GM19099 (cell line): ENCODE data around the gene DDO.

Source experiments
- POLR2A ChIP-seq: IDR thresholded peaks from 3 replicates; pipeline ENCODE4 v1.6.1; 2011; ENCODE audit warnings: low read depth; ENCODE audit not compliant: insufficient read length; ENCODE audit errors: extremely low read depth

Gene DDO

DNA sequence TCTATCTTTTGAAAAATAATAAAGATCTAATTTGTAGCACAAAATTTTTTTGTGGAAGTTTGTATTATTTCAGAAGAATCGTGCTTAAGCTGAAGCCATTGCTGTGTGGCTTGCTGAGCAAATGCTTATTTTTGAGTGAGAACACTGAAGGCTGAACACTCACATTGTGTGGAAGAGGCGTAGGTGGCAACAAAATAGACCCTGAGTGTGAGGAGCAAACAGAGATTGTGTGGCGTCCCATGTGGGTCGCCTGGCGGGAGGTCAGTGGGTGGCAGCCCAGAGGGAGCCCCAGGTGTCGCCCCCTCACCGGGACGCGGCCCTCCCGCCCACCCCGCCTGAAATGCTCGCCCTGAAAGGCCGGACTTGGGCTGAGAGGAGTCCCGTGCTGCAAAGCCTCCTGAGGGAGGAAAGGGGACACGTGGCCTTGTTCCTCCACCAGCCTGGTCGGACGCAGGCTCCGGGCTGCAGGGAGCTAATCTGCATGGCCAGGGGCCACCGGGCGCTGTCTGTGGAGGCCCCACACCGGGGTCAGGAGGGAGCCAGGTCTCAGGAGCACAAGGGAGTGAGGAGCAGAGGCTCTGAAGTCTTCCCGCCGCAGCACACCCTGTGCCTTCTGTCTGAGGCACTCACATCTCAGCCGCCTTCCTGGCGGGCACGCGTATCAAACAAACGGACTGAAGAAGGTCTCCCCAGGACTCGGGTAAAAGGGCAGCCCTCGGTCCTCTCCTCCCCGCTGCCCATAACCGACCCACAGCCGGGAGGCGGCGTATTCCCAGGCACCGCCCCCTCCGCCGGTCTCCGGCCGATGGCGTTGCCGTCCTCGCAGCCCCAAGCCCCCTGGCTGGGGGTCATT, 15.9 kb downstream of the DDO start:
- TF ChIP-seq POLR2A = no peak

DNA sequence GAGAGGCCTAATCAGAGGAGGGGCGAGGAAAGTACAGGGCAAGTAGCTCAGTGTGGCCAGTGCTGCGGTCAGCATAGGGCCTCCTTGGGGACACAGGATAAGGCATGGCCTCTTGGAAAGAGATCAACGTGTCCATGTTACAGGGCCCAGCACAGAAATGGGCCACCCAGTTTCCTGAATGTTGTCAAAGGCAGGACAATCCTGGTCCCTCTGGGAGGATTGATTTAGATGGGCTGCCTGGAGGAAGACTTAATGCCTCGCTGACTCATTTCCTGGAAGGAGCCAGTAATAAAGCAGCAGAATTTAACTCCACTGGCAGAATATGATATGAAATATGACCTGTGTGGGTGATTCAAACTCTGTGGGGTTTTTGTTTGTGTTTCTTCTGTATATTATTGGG, 16.6 kb downstream of the DDO start:
- no peak for TF ChIP-seq POLR2A

DNA sequence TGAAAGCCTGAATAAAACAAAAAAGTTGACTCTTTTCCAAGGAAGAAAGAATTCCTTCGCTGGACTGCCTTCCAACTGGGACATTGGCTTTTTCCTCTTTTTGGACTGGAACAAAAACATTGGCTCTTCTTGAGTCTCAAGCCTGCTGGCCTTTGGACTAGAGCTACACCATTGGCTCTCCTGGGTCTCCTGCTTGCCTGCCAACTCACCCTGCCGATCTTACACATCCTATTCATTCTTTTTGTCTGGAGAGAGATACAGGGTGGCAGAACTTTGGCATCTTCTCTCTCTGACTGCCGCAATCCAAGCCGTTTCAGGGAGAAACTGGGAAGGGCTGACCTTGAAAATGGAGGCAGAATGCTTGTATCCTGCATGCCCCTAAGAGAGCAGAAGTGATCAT, 20.2 kb downstream of the DDO start:
- no peak for TF ChIP-seq POLR2A

DNA sequence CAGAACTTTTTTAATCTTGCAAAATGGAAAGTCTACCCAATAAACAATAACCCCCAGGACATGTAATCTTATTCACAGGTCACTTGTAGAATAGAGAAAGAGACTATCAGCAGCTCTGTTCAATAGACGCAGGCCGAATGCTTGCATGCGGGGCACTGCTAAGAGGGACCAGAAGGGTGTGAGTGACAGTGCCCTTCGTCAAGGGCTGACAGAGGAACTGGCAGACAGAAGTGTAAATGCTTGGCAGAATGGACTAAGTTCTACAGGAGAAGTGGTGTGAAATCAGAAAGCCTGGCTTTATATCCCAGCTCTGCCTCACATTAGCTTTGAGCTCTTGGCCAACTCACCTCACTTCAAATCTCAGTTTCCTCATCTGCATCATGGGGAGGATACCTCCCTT, 21.0 kb downstream of the DDO start:
- TF ChIP-seq POLR2A = no peak

DNA sequence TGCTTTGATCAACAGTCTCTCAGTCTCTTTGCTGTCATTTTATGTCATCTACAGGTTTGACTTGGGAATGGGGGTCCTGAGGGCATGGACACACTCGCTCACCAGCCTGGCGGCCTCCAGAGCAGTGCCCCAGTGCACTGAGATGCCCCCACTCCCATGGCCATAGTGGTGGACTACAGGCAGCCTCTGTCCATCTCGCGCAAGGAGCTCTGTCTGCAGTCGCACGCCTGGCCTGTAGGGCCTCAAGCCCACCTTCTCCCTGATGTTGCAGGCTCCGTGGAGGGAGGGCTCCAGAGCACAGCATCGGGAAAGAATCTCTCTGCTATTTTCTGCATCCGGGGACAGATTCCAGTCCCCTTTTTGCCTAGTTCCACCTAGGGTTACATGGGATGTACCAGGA, 22.6 kb downstream of the DDO start:
- no peak for TF ChIP-seq POLR2A

DNA sequence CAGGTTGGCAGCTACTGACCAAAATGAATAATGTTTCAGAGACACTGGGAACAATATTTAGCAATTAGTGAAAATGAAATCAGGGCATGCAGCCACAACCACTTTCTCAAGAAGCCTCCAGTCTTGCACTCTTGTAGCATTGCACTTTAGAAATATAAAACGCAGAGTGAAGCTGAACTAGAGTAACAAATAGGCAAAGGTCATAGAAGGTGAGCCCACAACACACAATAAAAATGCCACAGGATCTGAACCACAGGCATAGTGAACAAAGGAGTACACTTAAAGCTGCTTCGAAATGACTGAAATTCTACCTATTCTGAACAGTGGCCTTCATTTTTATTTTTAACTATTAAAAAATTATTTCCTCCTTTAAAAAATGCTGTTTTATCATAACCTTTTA, 25.0 kb downstream of the DDO start:
- TF ChIP-seq POLR2A = no peak

DNA sequence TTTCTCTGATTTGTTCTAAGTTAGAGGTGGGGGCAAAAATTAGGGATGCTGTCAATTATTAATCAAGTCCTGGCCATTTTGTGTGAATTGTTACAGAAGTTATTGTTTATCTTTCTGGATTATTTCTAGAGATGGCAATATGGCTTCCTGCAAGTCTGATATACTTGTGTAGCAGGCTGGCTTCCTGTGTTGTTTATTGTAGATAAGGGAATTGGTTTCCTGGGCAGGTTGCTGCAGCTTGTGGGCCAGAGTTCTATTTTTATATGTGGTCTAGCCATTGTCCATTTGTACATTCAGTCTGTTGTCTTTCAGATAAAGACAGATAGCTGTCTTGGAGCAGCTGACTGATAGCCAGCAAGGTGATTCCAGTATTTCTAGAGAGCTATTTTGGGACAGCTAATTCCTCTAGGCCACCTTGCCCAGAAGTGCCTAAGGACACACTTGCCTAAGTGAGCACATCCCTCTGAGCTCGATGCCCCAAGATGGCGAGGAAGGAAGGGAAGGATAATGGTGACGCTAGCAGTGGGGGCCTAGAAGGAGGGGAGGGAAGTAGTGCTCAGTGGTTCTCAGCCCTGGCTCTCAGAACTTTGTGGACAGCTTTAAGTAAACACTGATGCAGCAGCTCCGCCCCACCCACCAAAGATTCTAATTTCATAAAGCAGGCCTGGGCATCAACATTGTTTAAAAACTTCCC, 25.5 kb downstream of the DDO start:
- no peak for TF ChIP-seq POLR2A

DNA sequence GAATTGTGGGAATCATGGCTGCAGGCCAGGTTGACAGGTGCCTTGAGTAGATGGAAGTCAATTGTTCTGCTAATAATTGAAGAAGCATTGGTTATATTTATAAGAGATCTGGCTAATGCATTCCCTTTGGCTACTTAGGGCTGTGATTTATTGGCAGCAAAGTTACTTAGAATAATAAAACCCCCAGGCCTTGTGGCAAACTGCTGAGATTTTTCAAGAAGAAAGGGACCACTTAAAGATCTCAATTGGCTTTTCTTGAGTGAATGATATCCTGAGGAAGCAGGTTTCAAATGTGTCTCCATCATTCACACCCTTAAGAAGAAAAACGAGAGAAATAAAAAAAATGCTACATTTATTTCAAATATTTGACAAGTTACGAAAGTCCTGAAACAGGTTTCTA, 27.4 kb downstream of the DDO start:
- TF ChIP-seq POLR2A = no peak

DNA sequence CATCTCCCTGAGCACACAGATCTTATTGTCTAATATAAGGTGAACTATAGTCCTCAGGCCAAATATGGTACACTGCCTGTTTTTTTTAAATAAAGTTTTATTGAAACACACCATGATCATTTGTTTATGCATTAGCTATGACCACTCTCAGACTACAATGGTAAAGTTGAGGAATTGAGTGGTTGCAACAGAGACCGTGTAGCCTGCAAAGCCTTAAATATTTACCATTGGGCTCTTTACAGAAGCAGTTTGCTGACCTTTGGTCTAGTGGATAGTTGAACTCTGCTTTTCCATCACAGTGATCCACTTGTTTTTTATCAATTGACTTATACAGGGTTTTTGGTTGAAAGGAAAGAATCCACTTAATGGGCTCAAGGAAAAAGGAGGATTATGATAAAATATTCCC, 29.9 kb downstream of the DDO start:
- no peak for TF ChIP-seq POLR2A

DNA sequence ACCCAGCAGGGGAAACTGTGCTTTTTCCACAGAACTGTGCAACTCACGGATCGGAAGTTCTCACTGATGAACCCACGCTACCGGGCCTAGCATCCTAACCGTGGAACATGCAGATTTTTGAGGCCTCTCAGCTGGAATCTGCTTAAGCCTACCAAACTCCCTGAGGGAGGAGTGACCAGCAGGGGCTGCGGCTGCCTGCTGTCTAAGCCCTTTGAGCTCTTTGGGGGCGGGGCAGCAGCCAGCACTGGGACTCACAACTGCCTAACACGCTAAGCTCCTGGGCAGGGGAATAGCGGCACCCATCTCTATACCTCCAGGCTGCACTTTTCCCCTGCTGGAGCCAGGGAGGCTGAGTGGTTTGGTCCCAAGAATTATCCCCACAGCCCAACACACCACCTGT, 36.8 kb downstream of the DDO start:
- TF ChIP-seq POLR2A = no peak

DNA sequence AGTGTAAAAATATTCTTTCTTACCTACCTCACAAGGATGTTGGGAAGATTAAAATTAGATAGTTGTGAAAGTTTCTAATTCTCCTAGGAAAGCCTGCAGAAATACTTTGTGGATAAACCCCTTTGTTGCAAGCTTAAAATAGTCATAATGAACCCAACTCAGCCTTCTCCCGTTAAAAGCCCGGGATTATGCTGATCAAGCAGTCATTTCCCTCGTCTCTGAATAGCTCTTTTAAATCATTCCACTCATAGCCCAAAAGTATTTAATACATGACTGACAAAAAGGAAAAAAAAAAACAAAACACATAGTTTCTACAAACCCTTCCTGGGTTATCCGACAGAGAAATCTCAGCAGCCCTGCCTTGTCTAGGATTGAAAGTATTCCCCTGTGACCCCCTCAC, 46.3 kb downstream of the DDO start:
- no peak for TF ChIP-seq POLR2A

DNA sequence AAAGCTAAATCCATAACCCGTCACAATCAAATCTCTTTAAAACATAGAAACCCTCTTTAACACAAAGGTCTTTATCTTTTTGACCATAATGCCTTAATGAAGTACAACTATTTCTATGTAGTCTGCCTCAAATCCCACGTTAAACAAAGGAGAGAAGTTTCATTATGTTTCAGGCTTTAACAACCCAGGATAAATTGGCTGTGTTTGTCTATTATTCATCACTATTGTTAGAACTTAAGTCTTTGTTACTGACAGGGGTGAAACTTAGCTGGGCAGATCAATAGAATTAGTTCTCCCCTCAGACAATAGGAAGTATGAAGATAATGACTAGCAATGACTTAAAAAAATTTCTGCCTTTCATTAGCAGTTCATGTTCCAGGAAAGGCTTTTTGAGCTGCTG, 47.1 kb downstream of the DDO start:
- TF ChIP-seq POLR2A = no peak

DNA sequence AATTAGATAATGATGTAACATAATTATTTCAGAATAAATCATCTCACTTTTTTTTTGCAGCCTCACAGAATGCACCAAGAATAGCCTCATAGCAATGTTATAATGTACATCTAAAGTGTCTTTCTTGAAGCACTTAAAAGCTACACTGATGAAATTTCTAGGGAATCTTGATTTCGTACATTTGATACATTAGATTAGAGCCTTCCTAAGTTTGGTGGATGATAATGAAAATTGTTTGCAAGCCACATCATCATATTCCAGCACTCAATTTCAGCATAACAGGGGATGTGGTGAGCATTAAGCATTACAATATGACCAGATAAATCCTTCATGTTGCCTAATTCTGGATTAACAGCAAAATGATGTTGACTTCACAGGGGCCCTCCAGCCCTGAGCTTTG, 47.5 kb downstream of the DDO start:
- no peak for TF ChIP-seq POLR2A

DNA sequence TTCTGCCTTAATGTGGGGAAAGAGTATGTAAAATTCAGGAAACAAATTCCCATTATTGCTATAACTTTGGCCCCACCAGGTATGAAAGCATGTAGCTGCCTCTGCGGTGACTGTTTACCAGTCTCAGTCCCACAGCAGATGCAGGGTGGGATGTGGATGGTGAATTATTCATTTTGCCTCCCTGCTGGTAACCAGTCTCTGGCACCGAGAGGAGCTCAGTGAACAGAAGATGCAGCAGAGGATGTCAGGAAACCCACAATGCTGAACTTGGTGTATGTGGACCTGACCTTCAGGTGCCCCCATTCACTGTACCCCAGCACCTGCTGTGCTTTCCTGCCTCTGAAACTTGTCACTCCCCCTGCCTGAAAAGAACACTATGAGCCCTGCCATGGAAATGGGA, 48.4 kb downstream of the DDO start:
- TF ChIP-seq POLR2A = no peak

DNA sequence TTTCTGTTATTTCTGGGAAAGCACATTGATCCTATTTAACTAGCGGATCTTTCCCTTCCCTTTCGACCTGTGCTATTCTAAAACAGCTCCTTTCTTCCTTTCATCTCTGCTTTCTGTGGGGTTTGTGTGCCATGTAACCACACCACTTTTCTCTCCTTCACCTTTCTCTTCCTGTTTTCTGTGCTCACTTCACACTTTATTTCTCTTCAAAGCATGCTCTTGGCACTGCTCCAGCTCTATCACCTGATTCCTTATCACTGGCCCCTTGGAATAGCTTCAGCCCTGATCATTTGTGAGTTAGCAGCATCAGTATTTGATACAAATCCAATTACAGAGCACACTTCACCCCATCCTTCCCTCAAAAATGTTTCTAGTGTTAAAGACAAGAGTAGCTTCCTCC, 49.1 kb downstream of the DDO start:
- TF ChIP-seq POLR2A = no peak

DNA sequence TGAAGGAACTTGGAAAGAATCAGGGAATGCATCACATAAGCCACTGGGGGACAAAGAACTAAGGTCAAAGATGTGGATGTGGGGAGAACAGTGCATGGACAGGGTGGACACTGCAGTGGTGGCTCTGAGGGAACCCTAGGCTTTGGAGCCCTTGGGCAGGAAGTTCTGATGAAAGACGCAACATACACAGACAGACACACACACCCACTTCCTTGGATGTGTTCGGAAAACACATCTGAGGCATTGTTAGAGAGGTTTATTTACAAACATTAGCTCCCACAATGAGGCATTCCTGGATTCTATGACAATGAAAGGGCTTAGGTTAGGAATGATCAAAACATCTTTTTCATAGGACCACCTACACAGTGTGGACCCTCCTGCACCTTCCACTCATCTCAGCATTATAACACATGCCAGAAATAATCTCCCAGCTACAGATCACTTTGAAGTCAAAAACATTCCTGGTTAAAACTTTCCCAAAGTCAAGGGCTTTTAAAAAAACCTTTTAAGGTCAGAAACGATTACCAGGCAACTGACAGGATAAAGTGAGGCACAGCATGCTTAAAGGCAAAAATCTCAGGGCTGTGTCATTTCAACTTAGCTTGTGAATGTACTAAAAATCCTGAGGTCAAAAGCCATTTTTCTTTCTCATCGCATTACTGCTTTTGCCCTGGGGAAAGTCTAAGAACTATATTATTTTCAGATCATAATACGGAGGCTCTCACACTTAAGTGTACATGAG, 50.8 kb downstream of the DDO start:
- no peak for TF ChIP-seq POLR2A

DNA sequence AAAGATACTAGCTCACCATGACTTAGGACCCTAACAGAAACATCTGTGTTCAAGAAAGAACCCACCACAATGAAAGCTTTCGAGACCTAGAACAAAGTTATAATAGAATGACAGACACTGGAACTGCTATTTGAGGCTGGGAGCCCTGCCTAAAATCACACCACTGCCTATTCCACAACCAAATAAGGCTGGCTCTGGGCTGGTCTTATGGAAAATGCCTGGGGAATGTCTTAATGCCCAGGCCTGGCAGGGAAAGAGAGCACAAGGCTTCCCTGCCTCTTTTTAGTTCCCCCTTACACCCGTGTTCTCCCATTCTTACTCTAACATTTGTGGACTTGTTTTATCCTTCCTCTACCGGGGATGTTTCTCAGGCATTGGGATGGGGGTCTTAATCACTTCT, 51.6 kb downstream of the DDO start:
- TF ChIP-seq POLR2A = no peak

DNA sequence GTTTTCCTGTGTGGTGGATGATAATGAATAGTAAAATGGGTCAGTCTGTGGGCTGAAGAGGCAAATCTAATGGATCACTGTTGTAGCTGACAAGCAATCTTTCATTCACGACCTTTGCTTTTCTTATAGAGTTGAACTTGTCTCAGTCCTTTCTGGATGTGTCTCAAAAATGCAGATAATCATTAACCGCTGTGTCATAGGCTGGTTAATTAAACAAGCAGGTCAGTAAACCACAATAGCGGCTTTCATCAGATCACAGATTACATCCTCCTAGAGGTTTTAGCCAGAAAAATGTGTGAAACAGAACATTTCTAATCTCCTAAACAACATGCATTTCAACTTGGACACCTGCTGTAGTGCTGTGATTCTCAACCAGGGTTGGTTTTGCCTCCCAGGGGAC, 54.7 kb downstream of the DDO start:
- no peak for TF ChIP-seq POLR2A
